ENCODE data around the gene CDK18. TPM values are rescaled to one million over a fixed set of nuclear protein-coding genes. Genes with fewer than 3 reads are reported as not detected.

Gene CDK18
- total RNA-seq, 1 donor from 2014 or later = 17.8 TPM

DNA sequence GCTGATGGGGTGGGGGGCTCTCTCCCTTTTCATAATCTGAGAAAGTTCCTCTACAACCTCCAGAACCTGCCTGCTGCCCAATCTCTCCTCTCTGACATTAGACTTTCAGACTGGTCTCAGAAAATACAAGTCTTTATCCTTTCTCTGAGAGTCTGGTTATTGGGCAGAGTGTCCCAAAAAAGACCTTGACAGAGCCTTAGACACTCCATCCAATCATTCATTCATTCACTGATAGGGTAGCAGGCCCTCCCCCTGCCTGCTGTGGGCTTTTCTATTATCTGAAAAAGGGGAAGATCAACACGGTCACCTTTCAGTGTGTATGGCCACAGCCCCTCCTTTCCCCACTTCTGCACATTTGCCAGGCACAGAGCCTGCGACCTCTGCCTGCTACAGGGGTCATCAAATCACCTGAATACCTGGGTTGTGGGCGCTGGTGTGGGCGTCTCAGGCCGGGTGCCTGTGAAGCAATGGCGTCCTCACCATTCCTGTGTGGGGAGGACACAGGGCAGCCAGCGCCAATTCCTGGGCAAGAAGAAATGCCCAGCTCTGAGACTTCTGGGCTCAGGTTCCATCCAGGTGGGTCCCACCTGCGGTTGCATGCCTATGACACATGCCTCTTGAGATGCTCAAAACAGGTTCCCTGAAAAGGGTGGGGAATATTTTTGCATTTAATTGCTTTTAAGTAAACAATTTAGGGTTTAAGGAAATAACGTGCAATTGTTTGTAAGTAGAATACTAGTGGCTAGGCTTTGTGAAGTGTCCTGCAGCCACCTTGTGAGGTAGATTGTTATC is 74.5 kb downstream of the CDK18 start:
- H3K4me3 Mint-ChIP-seq (ENCODE audit: unreplicated experiment) = no peak overlapping the region
- no peaks in the 10 kb centered on the region for H4K20me1 ChIP-seq (ENCODE audit: insufficient read depth, low read length)
- peaks cover 3% of the 10 kb centered on the region for H3K36me3 Mint-ChIP-seq (ENCODE audit: low read depth, unreplicated experiment)
- no peaks in the 10 kb centered on the region for H3K4me1 ChIP-seq (ENCODE audit: insufficient read depth, low read length)
- H3K27ac ChIP-seq (ENCODE audit: low read depth, low read length) = no peak overlapping the region
- no peak overlapping the region for H3K4me2 ChIP-seq (ENCODE audit: low read length)
- H2AFZ ChIP-seq (ENCODE audit: low read depth, low read length) = no peak overlapping the region
- no peak for TF ChIP-seq EZH2 (IDR thresholded peaks at IDR 0.05; ENCODE audit: insufficient read depth, low read length)
- TF ChIP-seq, protein P1, sequence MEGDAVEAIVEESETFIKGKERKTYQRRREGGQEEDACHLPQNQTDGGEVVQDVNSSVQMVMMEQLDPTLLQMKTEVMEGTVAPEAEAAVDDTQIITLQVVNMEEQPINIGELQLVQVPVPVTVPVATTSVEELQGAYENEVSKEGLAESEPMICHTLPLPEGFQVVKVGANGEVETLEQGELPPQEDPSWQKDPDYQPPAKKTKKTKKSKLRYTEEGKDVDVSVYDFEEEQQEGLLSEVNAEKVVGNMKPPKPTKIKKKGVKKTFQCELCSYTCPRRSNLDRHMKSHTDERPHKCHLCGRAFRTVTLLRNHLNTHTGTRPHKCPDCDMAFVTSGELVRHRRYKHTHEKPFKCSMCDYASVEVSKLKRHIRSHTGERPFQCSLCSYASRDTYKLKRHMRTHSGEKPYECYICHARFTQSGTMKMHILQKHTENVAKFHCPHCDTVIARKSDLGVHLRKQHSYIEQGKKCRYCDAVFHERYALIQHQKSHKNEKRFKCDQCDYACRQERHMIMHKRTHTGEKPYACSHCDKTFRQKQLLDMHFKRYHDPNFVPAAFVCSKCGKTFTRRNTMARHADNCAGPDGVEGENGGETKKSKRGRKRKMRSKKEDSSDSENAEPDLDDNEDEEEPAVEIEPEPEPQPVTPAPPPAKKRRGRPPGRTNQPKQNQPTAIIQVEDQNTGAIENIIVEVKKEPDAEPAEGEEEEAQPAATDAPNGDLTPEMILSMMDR (IDR thresholded peaks at IDR 0.05; ENCODE audit: insufficient read depth, low read depth, low read length) = no peak
- no peak overlapping the region for H3K27ac Mint-ChIP-seq (ENCODE audit: unreplicated experiment)
- no peaks in the 10 kb centered on the region for H3K36me3 ChIP-seq (ENCODE audit: insufficient read depth, low read length)
- H3K9me3 Mint-ChIP-seq (ENCODE audit: unreplicated experiment) = no peaks in the 10 kb centered on the region
- FAIRE-seq (no peak), DNase-seq (ENCODE audit: low read depth) (no peak)
- peaks cover 81% of the 10 kb centered on the region for H3K27me3 Mint-ChIP-seq (ENCODE audit: low read depth, unreplicated experiment)
- H3K9ac ChIP-seq (ENCODE audit: low read length) = no peak overlapping the region
- no peak overlapping the region for H3K4me3 ChIP-seq (ENCODE audit: insufficient read depth, low read depth, low read length)
- peaks cover 5% of the 10 kb centered on the region for H3K4me1 Mint-ChIP-seq (ENCODE audit: low read depth, unreplicated experiment)
- H3K79me2 ChIP-seq (ENCODE audit: insufficient read depth, low read length) = no peaks in the 10 kb centered on the region
- H3K9me3 ChIP-seq (ENCODE audit: insufficient read depth, low read depth, low read length) = no peaks in the 10 kb centered on the region
- H3K27me3 ChIP-seq (ENCODE audit: insufficient read depth, low read length) = peaks cover 30% of the 10 kb centered on the region

DNA sequence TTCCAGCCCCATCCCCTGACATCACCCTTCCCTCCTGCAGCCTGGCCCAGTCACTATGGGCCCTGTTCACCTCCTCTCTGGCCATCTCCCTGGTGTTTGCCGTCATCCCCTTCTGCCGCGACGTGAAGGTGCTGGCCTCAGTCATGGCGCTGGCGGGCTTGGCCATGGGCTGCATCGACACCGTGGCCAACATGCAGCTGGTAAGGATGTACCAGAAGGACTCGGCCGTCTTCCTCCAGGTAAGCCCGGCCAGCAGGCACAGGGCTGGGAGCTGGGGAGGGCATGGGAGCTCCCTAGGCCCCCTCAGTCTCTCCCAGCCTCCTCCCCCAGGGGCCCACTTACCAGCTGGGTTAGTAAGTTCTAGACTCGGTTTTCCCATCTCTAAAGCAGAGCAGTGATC is 75.2 kb downstream of the CDK18 start:
- Histone ChIP-seq H4K20me1 (ENCODE audit: insufficient read depth, low read length) (no peaks in the 10 kb centered on the region), H3K9ac (ENCODE audit: low read length) (no peak overlapping the region), H3K79me2 (ENCODE audit: insufficient read depth, low read length) (no peaks in the 10 kb centered on the region), H3K36me3 (ENCODE audit: insufficient read depth, low read length) (no peaks in the 10 kb centered on the region), H3K4me3 (ENCODE audit: insufficient read depth, low read depth, low read length) (no peak overlapping the region), H3K4me2 (ENCODE audit: low read length) (no peak overlapping the region), H3K9me3 (ENCODE audit: insufficient read depth, low read depth, low read length) (no peaks in the 10 kb centered on the region), H2AFZ (ENCODE audit: low read depth, low read length) (no peak overlapping the region), H3K27me3 (ENCODE audit: insufficient read depth, low read length) (peaks cover 30% of the 10 kb centered on the region), H3K27ac (ENCODE audit: low read depth, low read length) (no peak overlapping the region), H3K4me1 (ENCODE audit: insufficient read depth, low read length) (no peaks in the 10 kb centered on the region)
- no peak for DNase-seq (ENCODE audit: low read depth)
- H3K27me3 Mint-ChIP-seq (ENCODE audit: low read depth, unreplicated experiment) = peaks cover 74% of the 10 kb centered on the region
- no peak overlapping the region for H3K4me3 Mint-ChIP-seq (ENCODE audit: unreplicated experiment)
- FAIRE-seq = no peak
- H3K9me3 Mint-ChIP-seq (ENCODE audit: unreplicated experiment) = no peaks in the 10 kb centered on the region
- H3K27ac Mint-ChIP-seq (ENCODE audit: unreplicated experiment) = no peak overlapping the region
- H3K36me3 Mint-ChIP-seq (ENCODE audit: low read depth, unreplicated experiment) = no peaks in the 10 kb centered on the region
- TF ChIP-seq, protein P1 (IDR thresholded peaks at IDR 0.05; ENCODE audit: insufficient read depth, low read depth, low read length) = no peak
- no peak for TF ChIP-seq EZH2 (IDR thresholded peaks at IDR 0.05; ENCODE audit: insufficient read depth, low read length)
- H3K4me1 Mint-ChIP-seq (ENCODE audit: low read depth, unreplicated experiment) = peaks cover 5% of the 10 kb centered on the region

Data from astrocyte (in vitro differentiated cells and primary cell).